Germinal center (tissue), 1 donor: ENCODE measurements around the gene CBR3.
"Not testable (repeated sequence)": the region's sequence is repeated elsewhere in the genome, so short reads cannot be mapped to it uniquely, and the experiment has no call there.

ENCODE experiments used
- DNase-seq: peaks from one replicate; pipeline ENCODE4 v3.0.0; 2012; ENCODE audit warnings: mixed read lengths, low spot score

CBR3 gene

GRCh38 chr21:36117286-36117741, 17.6 kb upstream of the CBR3 start:
- DNase-seq = no peak

- no peak for DNase-seq
These were observed 14.5 kb upstream of the CBR3 start for GRCh38 chr21:36120304-36120888.

DNA sequence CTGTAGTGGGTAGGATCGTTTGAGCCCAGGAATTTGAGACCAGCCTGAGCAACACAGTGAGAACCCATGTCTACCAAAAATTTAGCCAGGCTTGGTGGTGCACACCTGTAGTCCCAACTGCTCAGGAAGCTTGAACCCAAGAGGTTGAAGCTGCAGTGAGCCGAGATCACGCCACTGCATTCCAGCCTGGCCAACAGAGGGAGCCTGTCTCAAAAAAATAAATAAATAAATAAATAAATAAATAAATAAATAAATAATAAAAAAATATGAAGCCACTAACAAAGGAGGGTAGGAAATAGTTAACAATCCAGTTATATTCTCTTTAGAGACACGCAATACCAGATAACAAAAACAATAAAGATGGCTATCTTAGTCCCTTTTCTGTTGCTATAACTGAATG, 11.9 kb upstream of the CBR3 start:
- DNase-seq = no peak

DNA sequence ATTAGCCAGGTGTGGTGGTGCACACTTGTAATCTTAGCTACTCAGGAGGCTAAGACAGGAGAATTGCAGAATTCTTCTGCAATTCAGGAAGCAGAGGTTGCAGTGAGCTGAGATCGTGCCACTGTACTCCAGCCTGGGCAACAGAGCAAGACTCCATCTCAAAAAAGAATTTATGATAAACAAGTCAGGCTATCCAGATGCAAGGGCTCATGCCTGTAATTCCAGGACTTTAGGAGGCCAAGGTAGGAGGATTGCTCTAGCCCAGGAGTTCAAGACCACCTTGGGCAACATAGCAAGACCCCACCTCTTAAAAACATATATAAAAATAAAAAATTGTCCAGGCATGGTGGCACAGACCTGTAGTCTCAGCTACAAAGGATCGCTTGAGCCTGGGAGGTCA, 10.5 kb upstream of the CBR3 start:
- DNase-seq = no peak

DNA sequence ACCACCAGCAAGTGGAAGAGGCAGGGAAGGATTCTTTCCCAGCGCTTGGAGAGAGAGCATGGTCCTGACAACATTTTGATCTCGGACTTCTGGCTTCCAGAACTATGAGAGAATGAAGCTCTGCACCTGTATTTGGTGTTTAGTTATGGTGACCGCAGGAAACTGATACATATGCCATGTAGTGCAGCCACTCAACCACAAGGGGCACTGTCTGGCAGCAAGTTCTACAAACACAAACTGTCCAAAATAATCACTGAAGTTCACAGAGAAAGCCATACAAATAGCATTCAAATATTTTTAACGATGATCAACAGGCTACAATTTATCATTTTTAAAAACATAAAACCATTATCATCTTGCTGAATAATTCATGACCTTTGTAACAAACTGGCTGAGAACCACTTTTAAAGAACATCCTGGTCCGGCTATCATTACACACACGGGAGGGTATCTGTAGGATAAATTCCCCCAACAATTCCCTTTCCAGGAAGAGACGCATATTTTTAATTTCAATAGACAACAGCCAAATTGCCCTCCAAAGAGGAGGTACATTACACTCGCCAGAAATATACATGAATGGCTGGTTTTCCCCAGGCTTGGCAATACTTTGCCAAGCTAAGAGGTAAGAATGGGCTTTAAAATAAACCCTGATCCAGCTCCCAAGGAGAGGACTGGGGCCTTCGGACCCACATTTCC, 9.2 kb upstream of the CBR3 start:
- DNase-seq = peak; percentile 44

DNA sequence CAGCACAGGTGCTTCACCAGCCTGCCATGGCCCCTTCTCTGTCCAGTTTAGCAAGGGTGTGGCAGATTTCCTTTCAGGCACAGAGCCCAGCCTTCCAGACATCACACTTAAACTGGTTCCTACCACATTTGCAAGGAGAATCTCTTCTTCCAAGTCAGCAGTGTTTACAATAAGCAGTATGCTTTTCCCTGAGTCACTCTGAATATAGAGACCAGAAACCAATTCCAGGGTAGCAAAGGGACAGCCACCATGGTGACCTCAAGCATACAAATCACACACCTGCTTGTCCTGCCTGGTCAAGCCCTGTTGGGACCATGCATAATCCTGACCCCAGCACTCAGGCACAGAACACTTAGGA, 8.7 kb upstream of the CBR3 start:
- DNase-seq = no peak

DNA sequence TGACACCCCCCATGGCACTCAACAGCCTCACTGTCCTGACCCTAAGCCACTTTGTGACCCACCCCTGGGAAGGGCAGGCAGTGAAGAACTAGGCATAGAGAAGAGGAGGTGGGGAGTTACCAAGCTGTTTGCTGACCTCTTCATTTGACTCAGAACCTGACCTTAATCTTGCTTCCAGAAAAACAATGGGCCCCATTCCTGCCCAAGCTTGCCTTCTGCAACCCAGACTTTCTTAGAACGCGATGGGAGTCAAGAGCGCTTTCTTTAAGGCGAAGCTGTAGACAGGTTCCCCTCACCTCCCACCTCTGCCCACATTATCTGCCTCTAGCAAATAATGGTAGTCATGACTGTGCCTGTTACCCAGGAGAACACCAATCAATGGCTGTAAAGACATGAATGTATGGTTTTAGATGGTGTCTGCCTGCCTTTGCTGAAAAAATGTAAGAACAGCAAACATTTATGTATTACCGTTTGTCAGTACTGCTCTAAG, 8.2 kb upstream of the CBR3 start:
- DNase-seq = no peak

GRCh38 chr21:36127250-36127904, 7.5 kb upstream of the CBR3 start:
- DNase-seq = no peak

DNA sequence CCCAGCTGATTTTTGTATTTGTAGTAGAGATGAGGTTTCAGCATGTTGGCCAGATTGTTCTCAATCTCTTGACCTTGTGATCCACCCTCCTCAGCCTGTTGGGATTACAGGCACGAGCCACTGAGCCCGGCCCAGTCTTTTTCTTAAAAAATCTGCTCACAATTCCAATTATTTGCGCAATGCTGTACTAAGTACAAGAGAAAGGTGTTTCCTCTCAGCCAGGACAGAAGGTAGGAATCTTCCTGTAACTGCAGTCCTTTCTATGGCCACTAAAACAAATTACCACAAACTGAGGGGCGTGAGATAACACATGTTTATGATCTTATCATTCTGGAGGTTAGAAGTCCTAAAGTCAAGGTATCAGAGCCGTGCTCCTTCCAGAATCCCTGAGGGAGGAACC, 6.9 kb upstream of the CBR3 start:
- DNase-seq = no peak

- no peak for DNase-seq
These were observed 5.7 kb upstream of the CBR3 start for GRCh38 chr21:36129219-36129618.

DNA sequence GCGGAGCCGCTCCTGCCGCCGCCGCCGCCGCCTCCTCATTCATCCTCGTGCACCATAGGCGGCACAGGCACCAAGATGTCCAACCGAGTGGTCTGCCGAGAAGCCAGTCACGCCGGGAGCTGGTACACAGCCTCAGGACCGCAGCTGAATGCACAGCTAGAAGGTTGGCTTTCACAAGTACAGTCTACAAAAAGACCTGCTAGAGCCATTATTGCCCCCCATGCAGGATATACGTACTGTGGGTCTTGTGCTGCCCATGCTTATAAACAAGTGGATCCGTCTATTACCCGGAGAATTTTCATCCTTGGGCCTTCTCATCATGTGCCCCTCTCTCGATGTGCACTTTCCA, 4.5 kb upstream of the CBR3 start:
- not testable (repeated sequence) for DNase-seq

DNA sequence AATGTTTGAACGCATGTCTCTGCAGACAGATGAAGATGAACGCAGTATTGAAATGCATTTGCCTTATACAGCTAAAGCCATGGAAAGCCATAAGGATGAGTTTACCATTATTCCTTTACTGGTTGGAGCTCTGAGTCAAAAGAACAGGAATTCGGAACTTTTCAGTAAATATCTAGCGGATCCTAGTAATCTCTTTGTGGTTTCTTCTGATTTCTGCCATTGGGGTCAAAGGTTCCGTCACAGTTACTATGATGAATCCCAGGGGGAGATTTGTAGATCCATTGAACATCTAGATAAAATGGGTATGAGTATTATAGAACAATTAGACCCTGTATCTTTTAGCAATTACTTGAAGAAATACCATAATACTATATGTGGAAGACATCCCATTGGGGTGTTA, 4.0 kb upstream of the CBR3 start:
- not testable (repeated sequence) for DNase-seq

DNA sequence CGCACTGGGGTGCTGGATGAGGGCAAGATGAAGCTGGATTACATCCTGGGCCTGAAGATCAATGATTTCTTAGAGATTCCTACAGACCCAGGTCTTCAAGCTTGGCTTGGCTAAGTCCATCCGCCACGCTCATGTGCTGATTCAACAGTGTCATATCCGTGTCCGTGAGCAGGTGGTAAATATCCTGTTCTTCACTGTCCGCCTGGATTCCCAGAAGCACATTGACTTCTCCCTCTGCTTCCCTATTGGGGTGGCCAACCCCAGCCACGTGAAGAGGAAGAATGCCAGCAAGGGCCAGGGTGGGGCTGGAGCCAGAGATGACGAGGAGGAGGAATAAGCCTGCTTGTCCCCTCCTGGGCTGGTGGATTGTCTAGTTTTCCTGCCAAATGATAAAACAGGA, 2.2 kb upstream of the CBR3 start:
- no peak for DNase-seq

- DNase-seq = peak; percentile 60
These were observed 668 bp downstream of the CBR3 start for GRCh38 chr21:36135391-36136102.

- not testable (repeated sequence) for DNase-seq
These were observed 4.9 kb downstream of the CBR3 start for GRCh38 chr21:36139791-36140190.

- peak; percentile 64 for DNase-seq
These were observed 6.6 kb downstream of the CBR3 start for GRCh38 chr21:36141513-36141925.

DNA sequence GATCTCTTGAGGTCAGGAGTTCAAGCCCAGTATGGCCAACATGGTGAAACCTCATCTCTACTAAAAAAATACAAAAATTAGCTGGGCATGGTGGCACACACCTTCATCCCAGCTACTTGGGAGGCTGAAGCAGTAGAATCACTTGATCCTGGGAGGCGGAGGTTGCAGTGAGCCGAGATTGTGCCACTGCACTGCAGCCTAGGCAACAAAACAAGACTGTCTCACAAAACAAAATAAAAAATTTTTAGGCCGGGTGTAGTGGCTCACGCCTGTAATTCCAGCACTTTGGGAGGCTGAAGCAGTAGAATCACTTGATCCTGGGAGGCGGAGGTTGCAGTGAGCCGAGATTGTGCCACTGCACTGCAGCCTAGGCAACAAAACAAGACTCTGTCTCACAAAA, 9.4 kb downstream of the CBR3 start:
- not testable (repeated sequence) for DNase-seq

- DNase-seq = no peak
These were observed 10.4 kb downstream of the CBR3 start for GRCh38 chr21:36145259-36145658.

DNA sequence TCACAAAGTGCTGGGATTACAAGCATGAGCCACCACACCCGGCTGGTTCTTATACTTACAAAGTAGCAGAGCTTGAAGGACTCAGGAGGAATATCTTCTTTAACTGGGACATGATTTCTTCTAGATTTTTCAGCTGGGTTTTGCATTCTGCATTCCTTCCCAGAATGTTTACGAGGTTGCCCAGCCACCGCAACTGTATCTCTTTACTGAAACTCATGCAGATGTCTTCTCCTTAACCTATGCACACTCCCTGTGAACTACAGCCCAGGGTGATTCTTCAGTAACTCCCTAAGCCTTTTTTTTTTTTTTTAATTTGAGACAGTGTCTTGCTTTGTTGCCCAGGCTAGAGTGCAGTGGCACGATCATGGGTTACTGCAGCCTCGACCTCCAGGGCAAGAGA, 13.0 kb downstream of the CBR3 start:
- no peak for DNase-seq

- no peak for DNase-seq
These were observed 14.0 kb downstream of the CBR3 start for GRCh38 chr21:36148886-36149285.

DNA sequence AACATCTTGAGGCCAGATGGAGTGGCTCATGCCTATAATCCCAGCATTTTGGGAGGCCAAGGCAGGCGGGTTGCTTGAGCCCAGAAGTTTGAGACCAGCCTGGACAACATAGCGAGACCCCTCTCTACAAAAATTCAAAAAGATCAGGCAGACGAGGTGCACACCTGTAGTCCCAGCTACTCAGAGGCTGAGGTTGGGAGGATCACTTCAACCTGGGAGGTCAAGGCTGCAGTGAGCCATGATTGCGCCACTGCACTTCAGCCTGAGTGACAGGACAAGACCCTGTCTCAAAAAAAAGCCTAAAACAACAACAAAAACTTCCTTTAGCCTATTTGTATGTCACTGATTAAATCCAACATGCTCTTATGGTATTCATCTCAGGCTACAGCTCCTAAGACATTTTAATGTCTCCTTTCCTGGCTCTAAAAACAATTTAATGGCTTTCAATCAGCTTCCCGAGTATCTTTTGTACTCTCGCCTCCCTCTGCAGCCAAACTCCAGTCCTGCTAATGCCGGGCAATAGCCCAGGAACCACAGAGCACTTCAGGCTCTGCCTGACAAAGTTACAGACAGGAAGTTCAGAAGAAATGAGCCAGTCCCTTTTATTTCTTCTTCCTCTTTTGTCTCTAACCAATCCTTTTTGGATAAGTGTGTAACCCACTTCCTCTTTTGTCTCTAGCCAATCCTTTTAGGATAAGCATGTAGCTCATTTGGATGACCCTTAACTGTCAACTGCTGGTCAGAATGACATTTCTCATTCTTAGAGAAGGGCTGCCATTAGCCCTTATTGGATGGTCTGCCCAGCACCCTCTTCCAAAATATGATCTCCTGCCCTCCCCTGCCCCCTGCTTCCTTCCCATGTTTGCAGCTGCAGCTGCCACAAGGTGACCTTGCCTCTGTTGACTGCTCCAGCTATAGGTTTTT, 15.2 kb downstream of the CBR3 start:
- DNase-seq = peak; percentile 45
